ENCODE results near the gene PFDN6.
"Not testable (repeated sequence)": the region's sequence is repeated elsewhere in the genome, so short reads cannot be mapped to it uniquely, and the experiment has no call there.

The PFDN6 gene

GRCh38 chr6:33279971-33280511, 9.4 kb upstream of the PFDN6 start:
- Mint-ChIP-seq H3K27ac (peak overlapping the region; percentile 60), H3K9me3 (no peaks in the 10 kb centered on the region), H3K4me1 (peaks cover 62% of the 10 kb centered on the region), H3K36me3 (peaks cover 32% of the 10 kb centered on the region), H3K27me3 (no peaks in the 10 kb centered on the region), H3K4me3 (no peak overlapping the region)
- no peak for ATAC-seq

- no peak for ATAC-seq
- H3K9me3 Mint-ChIP-seq = no peaks in the 10 kb centered on the region
- H3K27me3 Mint-ChIP-seq = no peaks in the 10 kb centered on the region
- H3K4me3 Mint-ChIP-seq = no peak overlapping the region
- H3K36me3 Mint-ChIP-seq = peaks cover 30% of the 10 kb centered on the region
- peak overlapping the region; percentile 60 for H3K27ac Mint-ChIP-seq
- peaks cover 57% of the 10 kb centered on the region for H3K4me1 Mint-ChIP-seq
Measured at GRCh38 chr6:33280539-33280938, 8.9 kb upstream of the PFDN6 start.

- not testable (repeated sequence) for H3K4me3 Mint-ChIP-seq, H3K9me3 Mint-ChIP-seq, H3K27me3 Mint-ChIP-seq, H3K27ac Mint-ChIP-seq, ATAC-seq
- Mint-ChIP-seq H3K4me1 (peaks cover 47% of the 10 kb centered on the region), H3K36me3 (peaks cover 39% of the 10 kb centered on the region)
Measured at GRCh38 chr6:33285214-33285613, 4.2 kb upstream of the PFDN6 start.

- H3K36me3 Mint-ChIP-seq = peaks cover 48% of the 10 kb centered on the region
- H3K4me3 Mint-ChIP-seq = peak overlapping the region; percentile 98
- no peak for ATAC-seq
- no peaks in the 10 kb centered on the region for H3K9me3 Mint-ChIP-seq
- peaks cover 46% of the 10 kb centered on the region for H3K4me1 Mint-ChIP-seq
- peak overlapping the region; percentile 87 for H3K27ac Mint-ChIP-seq
- H3K27me3 Mint-ChIP-seq = no peaks in the 10 kb centered on the region
Measured at GRCh38 chr6:33286946-33287914, 2.2 kb upstream of the PFDN6 start.

GRCh38 chr6:33288141-33288920, 1.1 kb upstream of the PFDN6 start:
- no peaks in the 10 kb centered on the region for H3K9me3 Mint-ChIP-seq
- peak overlapping the region; percentile 98 for H3K4me3 Mint-ChIP-seq
- no peaks in the 10 kb centered on the region for H3K27me3 Mint-ChIP-seq
- H3K36me3 Mint-ChIP-seq = peaks cover 43% of the 10 kb centered on the region
- H3K27ac Mint-ChIP-seq = peak overlapping the region; percentile 87
- H3K4me1 Mint-ChIP-seq = peaks cover 46% of the 10 kb centered on the region
- peak; percentile 2 for ATAC-seq

- ATAC-seq = peak; percentile 2
- Mint-ChIP-seq H3K36me3 (peaks cover 43% of the 10 kb centered on the region), H3K27me3 (no peaks in the 10 kb centered on the region), H3K27ac (peak overlapping the region; percentile 87), H3K4me1 (peaks cover 46% of the 10 kb centered on the region), H3K4me3 (peak overlapping the region; percentile 98), H3K9me3 (no peaks in the 10 kb centered on the region)
Measured at GRCh38 chr6:33289784-33290315, 449 bp downstream of the PFDN6 start.

GRCh38 chr6:33290459-33290858, 1.1 kb downstream of the PFDN6 start:
- ATAC-seq = no peak
- peaks cover 45% of the 10 kb centered on the region for H3K36me3 Mint-ChIP-seq

GRCh38 chr6:33292996-33293682, 3.7 kb downstream of the PFDN6 start:
- ATAC-seq = no peak
- Mint-ChIP-seq H3K4me3 (no peak overlapping the region), H3K4me1 (peaks cover 48% of the 10 kb centered on the region), H3K27ac (no peak overlapping the region), H3K27me3 (no peaks in the 10 kb centered on the region), H3K36me3 (peaks cover 32% of the 10 kb centered on the region), H3K9me3 (no peaks in the 10 kb centered on the region)

More at GRCh38 chr6:33290459-33290858, 1.1 kb downstream of the PFDN6 start:
- H3K27me3 Mint-ChIP-seq = no peaks in the 10 kb centered on the region
- peak overlapping the region; percentile 87 for H3K27ac Mint-ChIP-seq
- peak overlapping the region; percentile 98 for H3K4me3 Mint-ChIP-seq
- H3K4me1 Mint-ChIP-seq = peaks cover 47% of the 10 kb centered on the region
- no peaks in the 10 kb centered on the region for H3K9me3 Mint-ChIP-seq

- Mint-ChIP-seq H3K4me1 (peaks cover 49% of the 10 kb centered on the region), H3K27me3 (no peaks in the 10 kb centered on the region), H3K4me3 (no peak overlapping the region), H3K36me3 (peaks cover 26% of the 10 kb centered on the region), H3K27ac (no peak overlapping the region), H3K9me3 (no peaks in the 10 kb centered on the region)
- ATAC-seq = no peak
Measured at GRCh38 chr6:33294086-33294823, 4.9 kb downstream of the PFDN6 start.

- ATAC-seq = no peak
- no peaks in the 10 kb centered on the region for H3K27me3 Mint-ChIP-seq
- H3K27ac Mint-ChIP-seq = no peak overlapping the region
- H3K4me3 Mint-ChIP-seq = no peak overlapping the region
- no peaks in the 10 kb centered on the region for H3K9me3 Mint-ChIP-seq
- H3K36me3 Mint-ChIP-seq = peaks cover 34% of the 10 kb centered on the region
- H3K4me1 Mint-ChIP-seq = peaks cover 49% of the 10 kb centered on the region
Measured at GRCh38 chr6:33295621-33296369, 6.4 kb downstream of the PFDN6 start.

GRCh38 chr6:33296797-33297405, 7.5 kb downstream of the PFDN6 start:
- peaks cover 51% of the 10 kb centered on the region for H3K4me1 Mint-ChIP-seq
- no peaks in the 10 kb centered on the region for H3K9me3 Mint-ChIP-seq
- H3K27me3 Mint-ChIP-seq = no peaks in the 10 kb centered on the region
- H3K36me3 Mint-ChIP-seq = peaks cover 37% of the 10 kb centered on the region
- ATAC-seq = no peak
- peak overlapping the region; percentile 68 for H3K4me3 Mint-ChIP-seq
- peak overlapping the region; percentile 94 for H3K27ac Mint-ChIP-seq

GRCh38 chr6:33297406-33297955, 8.1 kb downstream of the PFDN6 start:
- Mint-ChIP-seq H3K4me3 (peak overlapping the region; percentile 68), H3K36me3 (peaks cover 35% of the 10 kb centered on the region), H3K27me3 (no peaks in the 10 kb centered on the region), H3K27ac (peak overlapping the region; percentile 94), H3K9me3 (no peaks in the 10 kb centered on the region), H3K4me1 (peaks cover 51% of the 10 kb centered on the region)
- ATAC-seq = no peak
